NCI-H2081 treated with DMSO at 0.1 percent for 48 hours (cell line): ENCODE data around the gene OLFML3.

Source experiments
- DNase-seq: peaks from one replicate; lab custom pipeline; 2025; lab: John Stamatoyannopoulos, UW

OLFML3 gene

DNA sequence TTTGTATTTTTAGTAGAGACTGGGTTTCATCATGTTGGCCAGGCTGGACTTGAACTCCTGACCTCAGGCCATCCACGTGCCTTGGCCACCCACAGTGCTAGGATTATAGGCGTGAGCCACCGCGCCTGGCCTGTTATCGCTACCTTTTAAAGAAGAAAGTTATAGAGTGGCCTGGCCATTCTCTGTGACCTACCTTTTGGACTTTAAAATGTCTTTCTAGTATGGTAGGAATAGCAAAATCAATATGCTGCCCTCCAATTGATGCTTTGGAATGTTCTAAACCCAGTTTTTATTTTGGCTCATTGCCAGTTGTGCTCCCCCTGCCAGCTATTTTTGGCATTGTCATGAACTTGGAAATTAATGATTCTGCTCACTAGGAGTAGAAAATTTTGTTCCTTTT lies 30.3 kb upstream of the OLFML3 start:
- DNase-seq = no peak

DNA sequence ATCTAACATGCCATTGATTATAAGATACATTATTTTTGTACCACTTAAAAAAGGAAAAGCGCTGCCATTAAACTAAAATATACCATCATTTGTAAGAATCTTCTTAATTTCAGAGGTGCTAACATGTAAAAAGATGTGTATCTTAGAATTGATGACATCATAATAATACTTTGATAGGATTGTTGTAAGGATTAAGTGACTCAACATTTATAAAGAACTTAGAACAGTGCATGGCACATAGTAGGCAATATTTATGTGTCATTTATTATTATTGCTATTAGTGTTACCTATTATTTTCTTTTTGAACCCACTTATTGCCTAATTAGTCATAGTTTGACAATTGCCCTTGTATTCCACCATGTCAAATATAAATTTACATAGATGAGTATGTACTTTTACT lies 28.4 kb upstream of the OLFML3 start:
- DNase-seq = no peak

DNA sequence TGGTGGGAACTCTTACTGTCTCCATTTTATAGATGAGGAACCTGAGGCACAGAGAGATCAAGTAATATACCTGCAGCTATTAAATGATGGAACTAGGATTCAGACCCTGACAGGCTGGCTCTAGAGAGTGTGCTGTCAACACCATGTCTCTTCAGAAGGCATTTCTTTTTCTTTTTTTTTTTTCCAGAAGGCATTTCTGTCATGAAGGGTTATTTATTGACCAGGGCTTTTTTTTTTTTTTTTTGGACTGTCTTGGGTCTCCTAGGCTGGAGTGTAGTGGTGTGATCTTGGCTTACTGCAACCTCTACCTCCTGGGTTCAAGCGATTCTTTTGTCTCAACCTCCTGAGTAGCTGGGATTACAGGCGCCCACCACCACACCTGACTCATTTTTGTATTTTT lies 27.6 kb upstream of the OLFML3 start:
- no peak for DNase-seq

DNA sequence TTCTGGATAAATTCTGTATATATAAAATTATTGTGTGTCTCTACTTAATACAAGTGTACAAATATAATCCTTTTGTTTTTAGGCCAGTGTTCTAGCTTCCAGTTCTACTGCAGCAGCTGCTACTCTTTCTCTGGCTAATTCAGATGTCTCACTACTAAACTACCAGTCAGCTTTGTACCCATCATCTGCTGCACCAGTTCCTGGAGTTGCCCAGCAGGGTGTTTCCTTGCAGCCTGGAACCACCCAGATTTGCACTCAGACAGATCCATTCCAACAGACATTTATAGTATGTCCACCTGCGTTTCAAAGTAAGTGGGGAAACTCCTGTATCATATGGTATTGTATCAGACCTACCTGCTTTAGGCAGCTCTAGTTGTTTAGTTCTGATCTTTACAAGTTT lies 21.3 kb upstream of the OLFML3 start:
- no peak for DNase-seq

DNA sequence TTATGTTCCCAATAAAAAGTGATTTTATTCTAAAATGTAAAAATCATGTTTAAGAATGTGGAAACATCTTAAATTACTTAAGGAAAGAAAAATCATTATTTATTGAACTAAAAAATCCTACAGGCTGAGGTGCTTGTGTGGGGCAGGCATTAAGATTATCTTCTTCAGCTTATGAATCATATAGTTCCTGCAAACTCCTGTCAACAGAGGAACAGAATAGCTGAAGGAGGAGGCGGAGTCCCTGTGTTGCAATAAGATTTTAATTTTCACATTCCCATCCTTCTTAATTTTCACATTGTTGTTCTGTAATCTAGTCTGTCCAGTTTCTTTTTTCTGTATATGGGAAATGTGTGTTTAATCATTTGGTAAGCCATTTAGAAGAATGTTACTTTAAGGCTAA lies 20.6 kb upstream of the OLFML3 start:
- DNase-seq = no peak

DNA sequence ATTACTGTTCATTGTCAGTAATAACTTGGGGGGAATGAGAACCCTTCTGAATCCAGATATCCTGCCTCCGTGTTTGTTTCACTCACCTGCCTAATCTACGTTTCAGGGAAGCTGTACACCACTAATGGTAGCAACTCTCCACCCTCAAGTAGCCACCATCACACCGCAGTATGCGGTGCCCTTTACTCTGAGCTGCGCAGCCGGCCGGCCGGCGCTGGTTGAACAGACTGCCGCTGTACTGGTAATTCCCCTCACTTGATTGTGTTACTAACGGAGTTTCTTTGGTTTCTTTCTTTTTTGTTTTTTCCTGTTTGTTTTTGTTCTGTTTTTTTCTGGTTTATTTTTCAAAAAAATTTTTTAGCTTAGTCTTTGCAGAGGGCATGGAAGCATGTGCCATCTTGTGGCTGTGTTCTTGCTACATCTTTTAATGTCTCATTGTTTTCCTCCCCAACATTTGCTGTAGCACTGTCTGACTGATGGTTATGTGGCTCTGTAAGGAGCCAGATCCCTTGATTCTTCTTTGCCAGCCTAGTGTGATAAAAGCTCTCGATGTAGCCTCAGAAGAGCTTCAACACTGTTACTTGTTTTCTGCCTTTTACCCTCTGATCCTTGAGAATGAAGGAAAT lies 15.9 kb upstream of the OLFML3 start:
- DNase-seq = no peak

DNA sequence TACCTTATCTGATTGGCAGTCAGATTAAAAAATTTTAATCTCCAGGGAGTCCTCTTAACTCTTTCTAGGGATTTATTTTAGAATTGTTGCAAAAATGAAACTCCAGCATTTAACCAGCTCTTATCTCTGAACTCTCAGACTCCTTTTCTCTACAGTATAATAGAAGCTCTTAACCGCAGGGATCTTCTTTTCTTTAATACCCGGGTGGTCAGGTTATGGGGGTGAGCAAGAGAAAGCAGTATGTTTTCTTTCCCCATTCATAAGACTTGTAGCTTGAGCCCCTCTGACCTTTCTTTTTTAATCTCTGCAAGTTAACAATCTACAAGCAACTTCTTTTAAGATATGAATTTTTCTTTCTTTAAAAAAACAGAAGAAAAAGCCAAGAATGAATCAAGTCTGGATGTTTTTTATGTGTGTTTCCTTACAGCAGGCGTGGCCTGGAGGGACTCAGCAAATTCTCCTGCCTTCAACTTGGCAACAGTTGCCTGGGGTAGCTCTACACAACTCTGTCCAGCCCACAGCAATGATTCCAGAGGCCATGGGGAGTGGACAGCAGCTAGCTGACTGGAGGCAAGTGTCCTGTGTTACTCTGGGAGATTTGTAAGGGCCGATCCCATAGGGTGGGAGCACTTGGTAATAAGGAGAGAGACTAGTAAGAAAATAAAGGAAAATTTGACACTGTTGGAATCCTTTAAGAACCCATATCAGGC lies 13.4 kb upstream of the OLFML3 start:
- no peak for DNase-seq

DNA sequence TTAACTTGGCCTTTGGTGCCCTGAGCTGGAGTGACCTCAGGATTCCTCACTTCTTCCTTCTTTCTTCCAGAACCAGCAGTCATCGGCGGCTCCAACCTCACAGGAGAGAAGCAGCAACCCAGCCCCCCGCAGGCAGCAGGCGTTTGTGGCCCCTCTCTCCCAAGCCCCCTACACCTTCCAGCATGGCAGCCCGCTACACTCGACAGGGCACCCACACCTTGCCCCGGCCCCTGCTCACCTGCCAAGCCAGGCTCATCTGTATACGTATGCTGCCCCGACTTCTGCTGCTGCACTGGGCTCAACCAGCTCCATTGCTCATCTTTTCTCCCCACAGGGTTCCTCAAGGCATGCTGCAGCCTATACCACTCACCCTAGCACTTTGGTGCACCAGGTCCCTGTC lies 6.3 kb upstream of the OLFML3 start:
- DNase-seq = no peak

DNA sequence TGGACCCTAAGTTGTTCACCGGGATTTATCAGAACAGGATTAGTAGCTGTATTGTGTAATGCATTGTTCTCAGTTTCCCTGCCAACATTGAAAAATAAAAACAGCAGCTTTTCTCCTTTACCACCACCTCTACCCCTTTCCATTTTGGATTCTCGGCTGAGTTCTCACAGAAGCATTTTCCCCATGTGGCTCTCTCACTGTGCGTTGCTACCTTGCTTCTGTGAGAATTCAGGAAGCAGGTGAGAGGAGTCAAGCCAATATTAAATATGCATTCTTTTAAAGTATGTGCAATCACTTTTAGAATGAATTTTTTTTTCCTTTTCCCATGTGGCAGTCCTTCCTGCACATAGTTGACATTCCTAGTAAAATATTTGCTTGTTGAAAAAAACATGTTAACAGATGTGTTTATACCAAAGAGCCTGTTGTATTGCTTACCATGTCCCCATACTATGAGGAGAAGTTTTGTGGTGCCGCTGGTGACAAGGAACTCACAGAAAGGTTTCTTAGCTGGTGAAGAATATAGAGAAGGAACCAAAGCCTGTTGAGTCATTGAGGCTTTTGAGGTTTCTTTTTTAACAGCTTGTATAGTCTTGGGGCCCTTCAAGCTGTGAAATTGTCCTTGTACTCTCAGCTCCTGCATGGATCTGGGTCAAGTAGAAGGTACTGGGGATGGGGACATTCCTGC lies 3.9 kb upstream of the OLFML3 start:
- no peak for DNase-seq

DNA sequence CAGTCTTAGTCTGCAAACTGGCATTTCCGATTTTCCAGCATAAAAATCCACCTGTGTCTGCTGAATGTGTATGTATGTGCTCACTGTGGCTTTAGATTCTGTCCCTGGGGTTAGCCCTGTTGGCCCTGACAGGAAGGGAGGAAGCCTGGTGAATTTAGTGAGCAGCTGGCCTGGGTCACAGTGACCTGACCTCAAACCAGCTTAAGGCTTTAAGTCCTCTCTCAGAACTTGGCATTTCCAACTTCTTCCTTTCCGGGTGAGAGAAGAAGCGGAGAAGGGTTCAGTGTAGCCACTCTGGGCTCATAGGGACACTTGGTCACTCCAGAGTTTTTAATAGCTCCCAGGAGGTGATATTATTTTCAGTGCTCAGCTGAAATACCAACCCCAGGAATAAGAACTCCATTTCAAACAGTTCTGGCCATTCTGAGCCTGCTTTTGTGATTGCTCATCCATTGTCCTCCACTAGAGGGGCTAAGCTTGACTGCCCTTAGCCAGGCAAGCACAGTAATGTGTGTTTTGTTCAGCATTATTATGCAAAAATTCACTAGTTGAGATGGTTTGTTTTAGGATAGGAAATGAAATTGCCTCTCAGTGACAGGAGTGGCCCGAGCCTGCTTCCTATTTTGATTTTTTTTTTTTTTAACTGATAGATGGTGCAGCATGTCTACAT lies 2.5 kb upstream of the OLFML3 start:
- no peak for DNase-seq

DNA sequence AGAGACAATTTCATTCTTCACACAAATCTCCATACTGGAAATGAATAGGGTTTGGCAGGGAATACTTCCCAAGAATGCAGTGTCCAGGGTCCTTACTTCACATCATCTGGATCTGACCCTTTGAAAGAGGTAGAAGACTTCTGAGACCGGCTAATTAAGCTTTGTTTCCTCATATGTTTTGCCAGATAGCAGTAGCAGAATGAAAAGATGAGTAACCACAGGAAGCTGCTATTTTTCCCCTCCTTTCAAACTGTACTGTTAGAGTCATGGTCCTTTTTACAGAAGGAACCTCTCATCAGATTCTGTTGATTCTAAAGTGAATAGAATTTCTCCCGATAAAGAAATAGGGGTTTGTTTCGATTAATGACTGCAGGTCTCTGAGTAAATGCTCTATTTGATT lies 1.4 kb upstream of the OLFML3 start:
- DNase-seq = no peak

DNA sequence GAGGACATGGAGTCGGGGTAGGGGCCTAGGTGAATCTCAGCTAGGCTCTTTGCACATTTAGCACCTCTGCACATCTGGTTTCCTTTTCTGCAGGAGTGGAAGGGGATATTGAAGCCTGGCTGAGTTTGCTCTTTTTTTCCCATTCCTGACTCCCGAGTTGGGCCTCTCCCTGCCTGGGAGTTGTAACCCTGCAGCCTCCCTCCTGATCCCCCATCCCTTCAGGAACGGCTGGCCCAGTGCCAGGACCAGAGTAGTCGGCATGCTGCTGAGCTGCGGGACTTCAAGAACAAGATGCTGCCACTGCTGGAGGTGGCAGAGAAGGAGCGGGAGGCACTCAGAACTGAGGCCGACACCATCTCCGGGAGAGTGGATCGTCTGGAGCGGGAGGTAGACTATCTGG lies 836 bp downstream of the OLFML3 start:
- no peak for DNase-seq

DNA sequence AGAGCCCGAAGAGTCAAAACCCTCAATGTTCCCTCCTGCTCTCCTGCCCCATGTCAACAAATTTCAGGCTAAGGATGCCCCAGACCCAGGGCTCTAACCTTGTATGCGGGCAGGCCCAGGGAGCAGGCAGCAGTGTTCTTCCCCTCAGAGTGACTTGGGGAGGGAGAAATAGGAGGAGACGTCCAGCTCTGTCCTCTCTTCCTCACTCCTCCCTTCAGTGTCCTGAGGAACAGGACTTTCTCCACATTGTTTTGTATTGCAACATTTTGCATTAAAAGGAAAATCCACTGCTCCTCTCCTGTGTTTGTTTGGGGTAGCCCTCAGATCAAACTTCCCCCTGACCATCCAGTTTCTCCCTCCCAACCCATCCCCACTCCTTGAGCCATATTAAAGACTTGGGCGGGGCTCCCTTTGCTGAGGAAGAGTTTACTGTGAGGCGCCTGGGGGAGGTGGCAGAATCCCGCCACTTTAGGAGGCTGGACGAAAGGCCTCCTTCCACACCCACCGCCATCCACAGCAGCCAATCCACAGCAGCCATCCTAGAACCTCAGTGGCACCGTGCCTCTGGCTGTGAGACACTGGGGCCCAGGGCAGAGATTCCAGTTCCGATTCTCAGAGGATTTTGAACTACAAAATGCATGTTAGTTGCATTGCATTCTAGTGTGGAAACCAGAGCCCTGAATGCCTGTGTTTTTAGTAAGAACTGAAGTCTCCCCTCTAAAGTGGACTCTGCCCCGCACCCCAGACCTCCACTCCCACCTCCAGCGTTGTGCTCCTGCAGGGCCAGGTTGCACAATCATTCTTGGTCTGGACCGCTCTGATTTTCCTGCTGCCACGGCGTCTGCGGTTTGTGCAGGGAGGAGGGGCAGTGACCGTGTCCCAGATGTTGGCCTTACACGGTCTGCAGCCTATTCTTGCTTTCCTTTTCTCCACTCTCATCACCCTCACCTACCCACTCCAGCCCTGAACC lies 3.0 kb downstream of the OLFML3 start:
- no peak for DNase-seq

DNA sequence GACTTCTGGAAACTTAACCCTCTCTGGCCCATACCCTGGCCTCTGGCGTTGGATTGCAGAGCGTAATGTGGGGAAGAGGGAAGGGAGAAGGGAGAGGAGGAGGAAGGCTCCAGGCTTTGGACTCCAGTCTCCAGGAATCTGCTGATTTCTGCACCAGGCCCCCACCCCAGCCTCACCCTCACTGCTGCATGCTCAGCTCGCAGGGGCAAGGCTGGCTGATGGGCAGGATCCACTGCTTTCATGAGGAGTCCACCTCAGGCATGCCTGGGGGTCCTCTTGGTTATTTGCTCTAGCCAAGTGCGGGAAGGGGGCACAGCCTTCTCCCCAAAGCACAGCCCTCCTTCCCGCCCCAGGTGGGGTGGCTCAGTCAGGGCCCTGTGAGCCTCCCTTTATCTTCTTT lies 3.7 kb downstream of the OLFML3 start:
- no peak for DNase-seq

DNA sequence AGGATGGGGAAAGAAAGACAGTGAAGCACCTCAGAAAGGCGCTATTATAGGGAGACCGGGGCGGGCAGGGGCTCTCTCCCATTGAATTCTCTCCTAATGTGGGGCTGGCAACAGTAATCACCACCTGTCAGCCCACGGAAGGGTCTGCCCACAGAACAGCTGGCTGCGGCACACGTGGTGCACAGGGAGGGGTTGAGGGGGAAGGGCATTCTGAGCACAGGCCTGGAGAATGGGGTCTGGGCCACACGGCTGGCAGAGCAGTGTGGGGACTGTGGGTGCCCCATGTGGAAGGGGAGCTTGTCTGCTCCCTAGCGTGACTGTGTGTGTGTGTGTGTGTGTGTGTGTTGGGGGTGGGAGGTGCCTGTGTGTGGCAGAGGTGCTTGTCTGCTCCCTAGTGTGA lies 4.1 kb downstream of the OLFML3 start:
- DNase-seq = no peak

DNA sequence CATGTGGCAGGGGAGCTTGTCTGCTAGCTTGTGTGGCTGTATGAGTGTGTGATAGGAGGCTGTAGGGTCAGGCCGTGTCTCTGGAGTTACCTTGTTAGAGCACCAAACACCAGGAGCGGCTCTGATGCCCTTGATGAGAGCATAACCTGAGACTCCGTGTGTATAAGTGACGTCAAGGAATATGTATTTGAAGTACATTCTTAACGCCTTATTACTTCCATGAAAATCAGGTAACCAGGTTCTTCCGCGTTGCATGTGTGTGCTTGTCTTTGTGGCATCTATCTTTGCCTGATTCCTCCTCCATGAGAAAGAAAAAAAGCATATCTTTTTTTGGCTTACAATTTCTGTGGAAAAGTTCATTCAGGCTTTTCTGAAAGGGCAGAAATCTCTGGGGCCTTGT lies 4.6 kb downstream of the OLFML3 start:
- DNase-seq = no peak

DNA sequence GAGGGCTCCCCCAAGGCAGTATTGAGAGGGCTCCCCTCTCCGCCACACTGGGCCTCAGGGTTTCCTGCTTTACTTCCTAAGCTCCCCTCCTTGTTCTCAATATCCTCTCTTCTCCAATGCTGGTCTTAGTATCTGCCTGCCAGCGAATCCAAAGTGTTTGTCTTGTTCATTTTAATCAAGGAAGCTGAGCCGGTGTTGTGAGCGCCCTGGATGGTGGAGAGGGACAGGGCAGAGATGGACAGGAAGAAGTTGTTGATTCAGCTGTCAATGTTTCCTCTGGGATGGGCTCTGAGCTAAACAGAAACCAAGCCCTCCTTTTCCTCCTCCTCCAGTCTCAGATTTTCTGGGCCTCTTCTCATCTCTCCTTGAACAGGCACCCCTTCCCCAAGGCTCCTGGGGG lies 5.4 kb downstream of the OLFML3 start:
- DNase-seq = no peak

DNA sequence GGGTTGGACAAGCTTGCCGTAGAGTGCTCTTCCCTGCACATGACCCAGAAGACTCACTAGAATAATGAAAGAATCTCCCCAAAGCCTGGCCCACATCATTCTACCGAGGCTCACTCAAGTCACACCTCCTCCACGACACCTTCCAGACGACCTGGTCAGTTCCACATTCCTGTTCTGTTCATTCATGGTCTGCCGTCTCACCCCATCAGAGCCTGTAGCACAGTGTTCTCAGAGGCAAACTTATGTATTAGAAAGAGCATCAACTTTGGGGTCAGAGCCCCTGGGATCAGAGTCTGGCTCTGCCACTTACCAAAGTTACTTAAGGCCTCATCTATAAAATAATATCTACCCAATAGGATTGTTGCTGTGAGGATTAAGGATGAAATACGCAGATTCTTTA lies 7.5 kb downstream of the OLFML3 start:
- no peak for DNase-seq

DNA sequence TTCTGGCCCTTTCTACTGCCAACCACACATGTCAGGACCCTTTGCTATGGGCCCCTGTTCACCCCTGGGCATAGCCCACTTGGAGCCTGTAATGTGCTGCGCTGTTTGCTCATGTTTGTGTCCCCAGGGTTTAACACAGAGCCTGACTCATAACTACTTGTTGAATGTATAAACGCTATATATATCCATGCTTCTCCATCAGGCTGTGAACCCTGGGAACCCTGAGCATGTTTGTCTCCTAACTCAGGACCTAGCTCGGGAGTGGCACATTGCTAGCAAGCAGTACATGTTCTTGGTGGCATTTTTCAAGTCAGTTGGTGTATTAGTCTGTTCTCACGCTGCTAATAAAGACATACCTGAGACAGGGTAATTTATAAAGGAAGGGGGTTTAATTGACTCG lies 8.0 kb downstream of the OLFML3 start:
- no peak for DNase-seq

DNA sequence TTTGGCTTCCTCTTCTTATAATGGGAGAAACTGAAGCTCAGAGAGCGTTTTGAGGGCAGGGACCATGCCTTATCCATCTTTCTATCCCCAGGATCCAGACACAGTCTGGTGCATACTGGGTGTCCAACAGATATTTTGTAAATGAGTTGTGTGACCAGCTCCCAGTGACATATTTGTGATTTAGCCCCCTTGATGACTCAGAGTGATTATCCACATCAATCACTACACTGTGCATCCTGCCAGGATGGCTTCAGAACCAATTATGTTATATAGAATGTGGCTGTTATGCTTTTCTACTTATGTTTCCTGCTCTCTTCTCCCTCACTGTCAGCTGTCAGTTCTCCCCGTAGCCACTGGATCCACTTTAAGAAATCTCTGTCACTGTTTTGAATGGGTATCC lies 11.3 kb downstream of the OLFML3 start:
- DNase-seq = no peak

DNA sequence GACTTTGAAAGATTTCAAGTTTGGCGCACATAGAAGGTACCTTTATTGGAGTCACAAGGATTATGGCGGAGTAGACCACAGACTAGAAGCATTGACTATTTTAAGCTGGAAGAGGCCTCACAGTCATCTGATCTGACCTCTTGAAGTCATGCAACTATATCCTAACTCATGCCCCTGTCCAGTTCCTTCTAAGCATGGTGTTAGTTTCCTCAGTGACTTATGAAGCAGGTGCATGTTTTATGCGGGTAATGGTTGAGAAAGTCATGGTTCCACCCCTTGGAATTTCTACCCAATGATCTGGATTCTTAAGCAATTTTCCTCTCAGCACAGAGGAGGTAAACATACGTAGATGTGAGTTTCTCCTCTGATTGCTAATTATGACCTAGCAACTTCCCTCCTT lies 11.7 kb downstream of the OLFML3 start:
- no peak for DNase-seq

DNA sequence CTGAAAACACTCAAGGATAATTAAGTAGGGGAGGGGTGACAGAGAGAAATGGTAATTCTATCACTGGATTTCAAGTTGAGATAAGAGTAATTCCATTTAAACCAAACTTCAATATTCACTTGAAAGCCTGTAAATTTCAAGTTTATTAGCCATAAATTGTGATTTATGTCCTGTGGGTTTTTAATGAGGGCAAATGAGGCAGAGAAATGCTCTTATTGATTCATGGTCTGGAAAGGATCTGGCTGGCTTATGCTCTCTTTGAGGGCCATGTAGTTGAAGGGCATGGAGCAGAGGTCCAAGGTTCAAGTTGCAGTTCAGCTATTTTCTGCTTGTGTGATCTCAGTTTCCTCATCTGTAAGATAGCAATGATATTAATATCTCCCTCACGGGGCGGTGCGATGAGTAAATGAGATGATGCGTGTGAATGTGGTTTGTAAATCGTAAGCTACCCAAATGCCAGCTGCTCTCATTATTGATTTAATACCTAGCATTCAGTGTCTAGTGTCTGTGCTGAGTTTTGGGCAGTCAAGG lies 12.3 kb downstream of the OLFML3 start:
- no peak for DNase-seq
